Astrocyte (in vitro differentiated cells and primary cell): ENCODE measurements around the gene MED27. TPM values are rescaled to one million over a fixed set of nuclear protein-coding genes. Genes with fewer than 3 reads are reported as not detected.

Experiments used
- DNase-seq: peaks from one replicate; pipeline ENCODE4 v3.0.0-alpha.2; 2010; ENCODE audit warnings: low read depth
- FAIRE-seq: peaks from 2 replicates; lab custom pipeline; 2011; peaks lifted over from hg19 to GRCh38; lab: Jason Lieb, UNC
- H2AFZ ChIP-seq: 2 replicates; pipeline ENCODE4 v1.6.0; 2012; ENCODE audit warnings: low read depth, low read length, inconsistent platforms
- H3K27ac ChIP-seq: 2 replicates; pipeline ENCODE4 v1.5.1; 2011; ENCODE audit warnings: low read depth, low read length, inconsistent platforms
- H3K27me3 ChIP-seq: 2 replicates; pipeline ENCODE4 v1.6.0; 2011; ENCODE audit warnings: low read length, inconsistent platforms; ENCODE audit not compliant: insufficient read depth
- H3K36me3 ChIP-seq: 2 replicates; pipeline ENCODE4 v1.5.1; 2011; ENCODE audit warnings: low read length, inconsistent platforms; ENCODE audit not compliant: insufficient read depth
- H3K4me1 ChIP-seq: 2 replicates; pipeline ENCODE4 v1.5.1; 2011; ENCODE audit warnings: low read length, inconsistent platforms; ENCODE audit not compliant: insufficient read depth
- H3K4me2 ChIP-seq: 2 replicates; pipeline ENCODE4 v1.6.0; 2012; ENCODE audit warnings: low read length, inconsistent platforms
- H3K4me3 ChIP-seq: 2 replicates; pipeline ENCODE4 v1.5.1; 2011; ENCODE audit warnings: low read depth, mild to moderate bottlenecking, low read length, inconsistent platforms; ENCODE audit not compliant: insufficient read depth
- H3K79me2 ChIP-seq: 2 replicates; pipeline ENCODE4 v1.6.0; 2012; ENCODE audit warnings: mild to moderate bottlenecking, low read length, inconsistent platforms; ENCODE audit not compliant: insufficient read depth
- H3K9ac ChIP-seq: 2 replicates; pipeline ENCODE4 v1.6.0; 2012; ENCODE audit warnings: mild to moderate bottlenecking, low read length, inconsistent platforms
- H3K9me3 ChIP-seq: 2 replicates; pipeline ENCODE4 v1.5.1; 2012; ENCODE audit warnings: low read depth, mild to moderate bottlenecking, low read length, inconsistent platforms; ENCODE audit not compliant: insufficient read depth
- H4K20me1 ChIP-seq: 2 replicates; pipeline ENCODE4 v1.6.0; 2012; ENCODE audit warnings: low read length, inconsistent platforms; ENCODE audit not compliant: insufficient read depth
- H3K27ac Mint-ChIP-seq: one replicate; pipeline ENCODE4 v1.8.0; 2021; ENCODE audit warnings: mild to moderate bottlenecking, mixed read lengths; ENCODE audit not compliant: unreplicated experiment
- H3K27me3 Mint-ChIP-seq: one replicate; pipeline ENCODE4 v1.8.0; 2021; ENCODE audit warnings: low read depth, mixed read lengths; ENCODE audit not compliant: unreplicated experiment
- H3K36me3 Mint-ChIP-seq: one replicate; pipeline ENCODE4 v1.8.0; 2021; ENCODE audit warnings: low read depth, mixed read lengths; ENCODE audit not compliant: unreplicated experiment
- H3K4me1 Mint-ChIP-seq: one replicate; pipeline ENCODE4 v1.8.0; 2021; ENCODE audit warnings: low read depth, mixed read lengths; ENCODE audit not compliant: unreplicated experiment
- H3K4me3 Mint-ChIP-seq: one replicate; pipeline ENCODE4 v1.8.0; 2021; ENCODE audit warnings: mild to moderate bottlenecking, moderate library complexity, mixed read lengths; ENCODE audit not compliant: unreplicated experiment
- H3K9me3 Mint-ChIP-seq: one replicate; pipeline ENCODE4 v1.8.0; 2021; ENCODE audit warnings: mild to moderate bottlenecking, mixed read lengths; ENCODE audit not compliant: unreplicated experiment
- EZH2 ChIP-seq: IDR thresholded peaks from 2 replicates; pipeline ENCODE4 v1.6.1; 2012; ENCODE audit warnings: mild to moderate bottlenecking, low read length, inconsistent platforms; ENCODE audit not compliant: insufficient read depth
- total RNA-seq: library from RNA; stranded (reverse); gene quantifications from 2 replicates; pipeline ENCODE4 v1.2.1, GENCODE V29; 2021
- TF ChIP-seq, protein P1 (sequence below): IDR thresholded peaks from 2 replicates; pipeline ENCODE4 v1.5.1; 2011; ENCODE audit warnings: low read depth, mild to moderate bottlenecking, inconsistent platforms, low read length, moderate library complexity; ENCODE audit not compliant: insufficient read depth

The MED27 gene
- total RNA-seq, 1 donor from 2014 or later, result 26.9 TPM

DNA sequence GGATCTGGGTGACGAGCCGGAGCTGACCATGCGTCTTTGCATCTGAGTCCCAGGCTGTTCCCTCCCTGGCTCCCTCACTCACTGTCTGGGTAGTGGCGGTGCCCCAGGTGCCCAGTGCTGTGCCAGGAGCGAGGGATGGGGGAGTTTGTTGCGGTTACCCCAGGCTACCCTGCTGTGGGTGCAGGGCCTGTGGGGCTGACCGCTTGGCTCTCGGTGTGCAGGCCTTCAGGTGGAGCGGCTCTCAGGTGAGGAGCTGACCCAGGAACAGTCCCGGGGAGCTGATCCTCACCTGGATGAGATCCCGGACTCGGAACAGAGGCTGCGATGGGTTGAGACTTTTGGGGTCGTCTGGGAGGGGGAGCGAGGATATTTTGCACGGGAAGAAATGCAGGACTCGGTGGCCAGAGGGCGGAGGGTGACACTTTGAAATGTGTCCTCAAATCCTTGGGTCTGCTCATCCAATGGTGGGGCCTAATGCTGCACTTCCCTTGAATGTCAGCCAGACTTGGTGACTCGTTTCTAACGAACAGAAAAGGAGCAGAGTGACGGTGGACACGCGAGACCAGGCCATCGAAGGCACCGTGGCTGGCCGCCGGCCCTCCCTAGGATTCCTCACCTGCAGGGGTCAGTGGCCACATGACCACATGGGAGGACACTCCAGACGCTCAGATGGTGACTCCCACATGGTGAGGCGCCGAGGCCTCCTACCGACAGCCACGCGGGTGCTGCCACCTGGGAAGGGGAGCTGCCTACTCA, 235.5 kb downstream of the MED27 start:
- Histone ChIP-seq H3K27ac (no peak overlapping the region), H3K79me2 (no peaks in the 10 kb centered on the region), H3K9ac (no peak overlapping the region), H3K27me3 (peaks cover 26% of the 10 kb centered on the region), H3K36me3 (no peaks in the 10 kb centered on the region), H3K4me1 (peaks cover 11% of the 10 kb centered on the region), H3K4me3 (no peak overlapping the region), H3K9me3 (peaks cover 3% of the 10 kb centered on the region), H4K20me1 (peaks cover 12% of the 10 kb centered on the region), H2AFZ (no peak overlapping the region), H3K4me2 (no peak overlapping the region)
- FAIRE-seq (no peak), DNase-seq (no peak)
- no peaks in the 10 kb centered on the region for H3K4me1 Mint-ChIP-seq
- H3K9me3 Mint-ChIP-seq, result peaks cover 2% of the 10 kb centered on the region
- TF ChIP-seq, protein P1, sequence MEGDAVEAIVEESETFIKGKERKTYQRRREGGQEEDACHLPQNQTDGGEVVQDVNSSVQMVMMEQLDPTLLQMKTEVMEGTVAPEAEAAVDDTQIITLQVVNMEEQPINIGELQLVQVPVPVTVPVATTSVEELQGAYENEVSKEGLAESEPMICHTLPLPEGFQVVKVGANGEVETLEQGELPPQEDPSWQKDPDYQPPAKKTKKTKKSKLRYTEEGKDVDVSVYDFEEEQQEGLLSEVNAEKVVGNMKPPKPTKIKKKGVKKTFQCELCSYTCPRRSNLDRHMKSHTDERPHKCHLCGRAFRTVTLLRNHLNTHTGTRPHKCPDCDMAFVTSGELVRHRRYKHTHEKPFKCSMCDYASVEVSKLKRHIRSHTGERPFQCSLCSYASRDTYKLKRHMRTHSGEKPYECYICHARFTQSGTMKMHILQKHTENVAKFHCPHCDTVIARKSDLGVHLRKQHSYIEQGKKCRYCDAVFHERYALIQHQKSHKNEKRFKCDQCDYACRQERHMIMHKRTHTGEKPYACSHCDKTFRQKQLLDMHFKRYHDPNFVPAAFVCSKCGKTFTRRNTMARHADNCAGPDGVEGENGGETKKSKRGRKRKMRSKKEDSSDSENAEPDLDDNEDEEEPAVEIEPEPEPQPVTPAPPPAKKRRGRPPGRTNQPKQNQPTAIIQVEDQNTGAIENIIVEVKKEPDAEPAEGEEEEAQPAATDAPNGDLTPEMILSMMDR, result no peak
- H3K36me3 Mint-ChIP-seq, result no peaks in the 10 kb centered on the region
- no peak overlapping the region for H3K4me3 Mint-ChIP-seq
- peaks cover 38% of the 10 kb centered on the region for H3K27me3 Mint-ChIP-seq
- H3K27ac Mint-ChIP-seq, result no peak overlapping the region

DNA sequence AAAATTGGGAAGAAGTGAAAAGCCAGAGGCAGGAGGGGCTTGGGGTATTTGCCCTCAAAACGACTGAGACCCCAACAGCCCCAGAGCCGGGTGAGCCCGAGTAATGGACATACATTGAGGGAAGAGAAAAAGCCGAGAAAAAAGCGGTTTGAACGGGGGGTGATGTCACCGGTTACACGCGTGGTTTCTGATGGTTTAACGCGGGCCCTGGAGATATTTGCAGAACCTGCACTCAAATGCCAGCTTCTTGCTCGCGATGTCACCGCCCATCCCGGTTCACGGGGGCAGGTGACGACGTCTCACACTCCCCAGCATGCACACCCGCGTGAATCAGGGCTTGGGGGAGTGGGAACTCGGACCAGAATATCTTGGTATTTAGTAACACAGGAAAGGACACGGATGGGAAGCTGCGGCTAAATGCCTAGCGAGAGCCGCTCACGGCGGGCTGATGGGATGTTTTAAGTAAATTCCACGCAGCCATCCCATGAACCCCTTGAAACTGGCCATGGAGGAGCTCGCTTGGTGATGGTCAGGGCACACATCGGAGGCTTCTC, 237.8 kb downstream of the MED27 start:
- H3K79me2 ChIP-seq, result no peaks in the 10 kb centered on the region
- TF ChIP-seq, protein P1, result no peak
- no peak for TF ChIP-seq EZH2
- Mint-ChIP-seq H3K4me1 (no peaks in the 10 kb centered on the region), H3K27me3 (peaks cover 41% of the 10 kb centered on the region), H3K27ac (no peak overlapping the region), H3K36me3 (no peaks in the 10 kb centered on the region), H3K9me3 (peaks cover 2% of the 10 kb centered on the region), H3K4me3 (no peak overlapping the region)
- no peak overlapping the region for H2AFZ ChIP-seq
- H3K9me3 ChIP-seq, result peaks cover 3% of the 10 kb centered on the region
- DNase-seq, result no peak
- peaks cover 12% of the 10 kb centered on the region for H3K4me1 ChIP-seq
- H3K27ac ChIP-seq, result no peak overlapping the region
- no peak for FAIRE-seq
- no peak overlapping the region for H3K9ac ChIP-seq
- H3K4me2 ChIP-seq, result no peak overlapping the region
- peaks cover 17% of the 10 kb centered on the region for H4K20me1 ChIP-seq
- no peak overlapping the region for H3K4me3 ChIP-seq
- no peaks in the 10 kb centered on the region for H3K36me3 ChIP-seq
- H3K27me3 ChIP-seq, result peaks cover 28% of the 10 kb centered on the region
